Brain microvascular endothelial cell (primary cell): Measurements from ENCODE around the gene RPL10A.

Experiments used
- DNase-seq: peaks from one replicate; pipeline ENCODE4 v3.0.0-alpha.2; 2020
- H3K27ac ChIP-seq: fragments of 250-450 bp; sonication (Bioruptor Pico); 2 replicates; pipeline ENCODE4 v1.5.1; 2020; ENCODE audit warnings: mild to moderate bottlenecking, moderate library complexity
- H3K27me3 ChIP-seq: fragments of 250-450 bp; sonication (Bioruptor Pico); replicated peaks from 2 replicates; pipeline ENCODE4 v1.5.1; 2020; ENCODE audit warnings: mild to moderate bottlenecking
- H3K36me3 ChIP-seq: fragments of 250-450 bp; sonication (Bioruptor Pico); replicated peaks from 2 replicates; pipeline ENCODE4 v1.5.1; 2020; ENCODE audit warnings: mild to moderate bottlenecking
- H3K4me3 ChIP-seq: 2 replicates; pipeline ENCODE4 v1.5.1; 2011; ENCODE audit warnings: low read depth, mild to moderate bottlenecking, control low read depth, low read length, moderate library complexity
- CTCF ChIP-seq: IDR thresholded peaks from 2 replicates; pipeline ENCODE4 v1.5.1; 2011; ENCODE audit warnings: low read depth, mild to moderate bottlenecking, moderate library complexity, low read length, control low read depth, inconsistent platforms; ENCODE audit errors: missing control alignments
- in situ Hi-C: cut with HindIII; loops from 2 replicates; pipeline ENCODE4 v1.10.0; 2017; ENCODE audit warnings: low sequenced_read_pairs, low pct_ligation_motif_present

The RPL10A gene

GRCh38 chr6:35480176-35480575, 12.0 kb downstream of the RPL10A start:
- TF ChIP-seq CTCF = no peak
- Histone ChIP-seq H3K27me3 (no peaks in the 10 kb centered on the region), H3K36me3 (peaks cover 25% of the 10 kb centered on the region), H3K27ac (no peak overlapping the region), H3K4me3 (no peak overlapping the region)
- in situ Hi-C loops = no loop called here
- DNase-seq = no peak

DNA sequence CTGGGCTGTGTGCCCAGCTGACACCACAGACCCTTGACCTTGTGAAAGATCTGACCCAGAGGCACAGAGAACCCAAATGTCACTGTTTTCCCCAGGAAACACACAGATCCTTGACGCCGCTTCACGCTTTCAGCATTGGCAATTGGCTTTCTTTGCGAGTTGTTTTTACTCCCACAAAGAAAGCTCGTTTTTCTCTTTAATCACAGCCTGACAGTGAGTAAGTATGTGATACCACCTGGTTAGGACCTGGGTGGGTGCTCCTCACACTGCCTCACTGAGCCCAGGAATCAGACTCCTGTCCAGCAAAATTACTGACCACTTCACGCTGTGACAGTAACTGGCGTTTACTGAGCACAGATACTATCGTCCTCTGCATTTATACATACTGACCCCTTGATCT, 13.0 kb downstream of the RPL10A start:
- Histone ChIP-seq H3K36me3 (peaks cover 15% of the 10 kb centered on the region), H3K4me3 (no peak overlapping the region), H3K27me3 (no peaks in the 10 kb centered on the region), H3K27ac (no peak overlapping the region)
- in situ Hi-C loops = no loop called here
- no peak for TF ChIP-seq CTCF
- no peak for DNase-seq

GRCh38 chr6:35483062-35483461, 14.9 kb downstream of the RPL10A start:
- in situ Hi-C loops = no loop called here
- H3K27me3 ChIP-seq = no peaks in the 10 kb centered on the region
- H3K4me3 ChIP-seq = no peak overlapping the region
- DNase-seq = no peak
- peaks cover 16% of the 10 kb centered on the region for H3K36me3 ChIP-seq
- TF ChIP-seq CTCF = no peak
- H3K27ac ChIP-seq = no peak overlapping the region

- Histone ChIP-seq H3K27me3 (no peaks in the 10 kb centered on the region), H3K36me3 (peaks cover 12% of the 10 kb centered on the region), H3K4me3 (no peak overlapping the region), H3K27ac (no peak overlapping the region)
- TF ChIP-seq CTCF = no peak
- in situ Hi-C loops = no loop called here
- no peak for DNase-seq
Observed at GRCh38 chr6:35483490-35483889, 15.3 kb downstream of the RPL10A start.

GRCh38 chr6:35483893-35484645, 15.9 kb downstream of the RPL10A start:
- Histone ChIP-seq H3K27ac (no peak overlapping the region), H3K4me3 (no peak overlapping the region), H3K27me3 (no peaks in the 10 kb centered on the region), H3K36me3 (peaks cover 8% of the 10 kb centered on the region)
- no peak for DNase-seq
- TF ChIP-seq CTCF = no peak
- in situ Hi-C loops = no loop called here

DNA sequence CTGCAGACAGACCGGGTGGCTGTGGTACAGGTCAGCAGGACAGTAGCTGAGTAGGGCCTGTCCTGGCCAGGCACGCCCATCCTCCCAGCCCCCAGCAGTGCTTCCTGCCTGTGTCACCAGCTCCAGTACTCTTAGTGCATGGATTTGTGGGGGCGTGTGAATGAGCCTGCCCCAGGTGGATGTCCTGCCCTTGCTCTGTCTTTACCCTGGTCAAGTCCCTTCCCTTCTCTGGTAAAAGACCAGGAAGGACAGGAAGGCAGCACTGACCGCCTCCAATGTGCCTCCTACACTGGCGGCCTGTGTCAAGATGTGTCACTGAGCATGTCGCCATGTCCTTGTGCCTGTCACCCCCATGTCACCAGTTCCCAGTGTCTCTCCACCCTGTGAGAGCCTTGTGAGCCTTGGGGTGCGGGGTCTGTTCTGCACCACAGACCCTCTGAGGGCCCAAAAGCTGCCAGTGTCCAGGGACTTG, 16.8 kb downstream of the RPL10A start:
- in situ Hi-C loops = no loop called here
- Histone ChIP-seq H3K27me3 (no peaks in the 10 kb centered on the region), H3K27ac (peak overlapping the region; percentile 33), H3K4me3 (no peak overlapping the region), H3K36me3 (peaks cover 7% of the 10 kb centered on the region)
- no peak for TF ChIP-seq CTCF
- DNase-seq = no peak
